K562 (cell line): ENCODE results near the gene LMO4. TPM values are rescaled to one million over a fixed set of nuclear protein-coding genes. Genes with fewer than 3 reads are reported as not detected.

Experiments used
- FOXP1 ChIP-seq: sonication (generic); formaldehyde crosslinking; IDR thresholded peaks from 2 replicates; pipeline ENCODE4 v1.8.0; 2022; ENCODE audit warnings: mild to moderate bottlenecking, missing genetic modification reagents
- ILF3 ChIP-seq: fragments of 450-650 bp; IDR thresholded peaks from 2 replicates; pipeline ENCODE4 v1.6.1; 2018; ENCODE audit warnings: antibody characterized with exemption, mild to moderate bottlenecking, moderate library complexity, borderline replicate concordance
- PCBP1 ChIP-seq: fragments of 200-400 bp; formaldehyde crosslinking; IDR thresholded peaks from 2 replicates; pipeline ENCODE4 v1.6.1; 2018; ENCODE audit warnings: mild to moderate bottlenecking, low read depth, low read length; ENCODE audit not compliant: poor library complexity, severe bottlenecking
- RAD51 ChIP-seq: fragments of 450-650 bp; IDR thresholded peaks from 2 replicates; pipeline ENCODE4 v1.7.1; 2016; ENCODE audit warnings: low read depth, mild to moderate bottlenecking, borderline replicate concordance
- STAT5A ChIP-seq: IDR thresholded peaks from 2 replicates; pipeline ENCODE4 v1.6.1; 2012; ENCODE audit warnings: low read length, inconsistent platforms, borderline replicate concordance
- ZNF347 ChIP-seq: fragments of 450-650 bp; formaldehyde crosslinking; IDR thresholded peaks from 2 replicates; pipeline ENCODE4 v1.4.0; 2020; ENCODE audit warnings: low read depth, mild to moderate bottlenecking, moderate library complexity
- polyA plus RNA-seq, 8 experiments: library from polyadenylated mRNA; depleted of rRNA in 4 of 8; stranded (reverse) in 5 of 8; unstranded in 3 of 8; fragments of >200 nt; fragmentation: Nextera tagmentation in 2 of 8; fragmentation: Illumina TruSeq in 1 of 8; extraction: Ambion mirVana in 2 of 8; extraction: Trizol in 1 of 8; gene quantifications; 2 replicates each; pipeline versions ENCODE4 v1.2.1 to v1.2.3, GENCODE V29; 2011 to 2014; ENCODE audit warnings: inconsistent platforms in 1 of 8, missing spikeins in 1 of 8
- total RNA-seq, 7 experiments: library from RNA; depleted of rRNA in 6 of 7; stranded (reverse); fragments of >200 nt in 6 of 7; fragmentation: Illumina TruSeq in 2 of 7; extraction: Trizol in 2 of 7; gene quantifications; 2 replicates each; pipeline versions ENCODE4 v1.2.1 to v1.2.3, GENCODE V29; 2011 to 2021; ENCODE audit warnings: low replicate concordance in 1 of 7
- TF ChIP-seq, protein P1 (sequence below): sonication (generic); formaldehyde crosslinking; IDR thresholded peaks from 2 replicates; pipeline ENCODE4 v1.8.0; 2022; ENCODE audit warnings: mild to moderate bottlenecking, missing genetic modification reagents
- TF ChIP-seq, protein P2 (sequence below): fragments of 450-650 bp; formaldehyde crosslinking; IDR thresholded peaks from 2 replicates; pipeline ENCODE4 v1.4.0; 2020; ENCODE audit warnings: mild to moderate bottlenecking, moderate library complexity
- TF ChIP-seq, protein P3 (sequence below): fragments of 450-650 bp; IDR thresholded peaks from 2 replicates; pipeline ENCODE4 v1.6.1; 2016
- TF ChIP-seq, protein P4 (sequence below): fragments of 250-450 bp; sonication (Bioruptor Pico); IDR thresholded peaks from 2 replicates; pipeline ENCODE4 v1.4.0; 2020
- TF ChIP-seq, protein P5 (sequence below): conservative IDR thresholded peaks from 2 replicates; pipeline ENCODE4 v1.6.1; 2011; ENCODE audit warnings: low read depth, mild to moderate bottlenecking, low read length; ENCODE audit not compliant: control insufficient read depth

LMO4 gene
- total and polyA plus RNA-seq, 9 of the 15 experiments (the other 6 are each of a cell fraction or from before 2014, with no cell fraction given) = 3.1 to 35.3 (median 22.4) TPM

DNA sequence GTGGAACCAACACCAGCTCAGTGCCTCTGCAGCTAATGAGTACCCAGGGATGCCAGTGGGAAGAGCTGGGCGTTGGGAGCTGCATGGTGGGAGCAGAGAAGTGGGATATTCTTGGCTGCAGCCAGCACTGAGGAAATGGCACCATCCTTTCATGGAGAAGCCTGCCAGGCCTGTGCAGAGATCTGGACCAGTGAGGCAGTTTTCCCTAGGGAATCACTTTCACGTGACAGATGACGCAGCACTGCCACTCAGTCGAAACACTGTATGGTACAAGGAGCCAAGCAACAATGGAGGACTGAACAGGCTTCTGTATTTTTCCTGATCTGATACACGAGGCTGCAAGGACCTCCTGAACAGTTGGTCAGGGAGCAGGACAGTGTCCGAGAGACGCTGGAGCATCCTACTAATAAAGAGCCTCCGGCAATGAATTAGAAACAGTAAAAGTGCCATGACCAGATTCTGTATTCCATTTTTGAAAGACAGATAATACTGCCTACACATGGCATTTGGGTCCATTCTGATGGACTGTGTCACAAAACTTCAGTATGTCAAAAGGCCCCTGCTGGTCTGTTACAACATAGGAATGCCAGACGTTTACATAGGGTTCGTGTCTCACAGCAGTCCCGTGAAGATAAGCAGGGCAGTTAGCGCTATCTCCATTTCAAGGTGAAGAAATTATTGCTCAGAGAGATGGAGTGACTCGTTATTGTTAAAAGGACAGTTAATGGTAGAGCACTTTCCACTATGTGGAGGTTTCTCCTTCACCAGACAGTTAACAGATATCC is 44.0 kb upstream of the LMO4 start (continued):
- TF ChIP-seq, protein P1, sequence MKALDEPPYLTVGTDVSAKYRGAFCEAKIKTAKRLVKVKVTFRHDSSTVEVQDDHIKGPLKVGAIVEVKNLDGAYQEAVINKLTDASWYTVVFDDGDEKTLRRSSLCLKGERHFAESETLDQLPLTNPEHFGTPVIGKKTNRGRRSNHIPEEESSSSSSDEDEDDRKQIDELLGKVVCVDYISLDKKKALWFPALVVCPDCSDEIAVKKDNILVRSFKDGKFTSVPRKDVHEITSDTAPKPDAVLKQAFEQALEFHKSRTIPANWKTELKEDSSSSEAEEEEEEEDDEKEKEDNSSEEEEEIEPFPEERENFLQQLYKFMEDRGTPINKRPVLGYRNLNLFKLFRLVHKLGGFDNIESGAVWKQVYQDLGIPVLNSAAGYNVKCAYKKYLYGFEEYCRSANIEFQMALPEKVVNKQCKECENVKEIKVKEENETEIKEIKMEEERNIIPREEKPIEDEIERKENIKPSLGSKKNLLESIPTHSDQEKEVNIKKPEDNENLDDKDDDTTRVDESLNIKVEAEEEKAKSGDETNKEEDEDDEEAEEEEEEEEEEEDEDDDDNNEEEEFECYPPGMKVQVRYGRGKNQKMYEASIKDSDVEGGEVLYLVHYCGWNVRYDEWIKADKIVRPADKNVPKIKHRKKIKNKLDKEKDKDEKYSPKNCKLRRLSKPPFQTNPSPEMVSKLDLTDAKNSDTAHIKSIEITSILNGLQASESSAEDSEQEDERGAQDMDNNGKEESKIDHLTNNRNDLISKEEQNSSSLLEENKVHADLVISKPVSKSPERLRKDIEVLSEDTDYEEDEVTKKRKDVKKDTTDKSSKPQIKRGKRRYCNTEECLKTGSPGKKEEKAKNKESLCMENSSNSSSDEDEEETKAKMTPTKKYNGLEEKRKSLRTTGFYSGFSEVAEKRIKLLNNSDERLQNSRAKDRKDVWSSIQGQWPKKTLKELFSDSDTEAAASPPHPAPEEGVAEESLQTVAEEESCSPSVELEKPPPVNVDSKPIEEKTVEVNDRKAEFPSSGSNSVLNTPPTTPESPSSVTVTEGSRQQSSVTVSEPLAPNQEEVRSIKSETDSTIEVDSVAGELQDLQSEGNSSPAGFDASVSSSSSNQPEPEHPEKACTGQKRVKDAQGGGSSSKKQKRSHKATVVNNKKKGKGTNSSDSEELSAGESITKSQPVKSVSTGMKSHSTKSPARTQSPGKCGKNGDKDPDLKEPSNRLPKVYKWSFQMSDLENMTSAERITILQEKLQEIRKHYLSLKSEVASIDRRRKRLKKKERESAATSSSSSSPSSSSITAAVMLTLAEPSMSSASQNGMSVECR (CRISPR knock-in tag) = no peak
- TF ChIP-seq PCBP1 (no peak), RAD51 (no peak), ILF3 (no peak), ZNF347 (CRISPR knock-in tag) (no peak), FOXP1 (CRISPR knock-in tag) (no peak), STAT5A (peak; percentile 33; the same call in 1 of the 2 replicates)
- TF ChIP-seq, protein P2, sequence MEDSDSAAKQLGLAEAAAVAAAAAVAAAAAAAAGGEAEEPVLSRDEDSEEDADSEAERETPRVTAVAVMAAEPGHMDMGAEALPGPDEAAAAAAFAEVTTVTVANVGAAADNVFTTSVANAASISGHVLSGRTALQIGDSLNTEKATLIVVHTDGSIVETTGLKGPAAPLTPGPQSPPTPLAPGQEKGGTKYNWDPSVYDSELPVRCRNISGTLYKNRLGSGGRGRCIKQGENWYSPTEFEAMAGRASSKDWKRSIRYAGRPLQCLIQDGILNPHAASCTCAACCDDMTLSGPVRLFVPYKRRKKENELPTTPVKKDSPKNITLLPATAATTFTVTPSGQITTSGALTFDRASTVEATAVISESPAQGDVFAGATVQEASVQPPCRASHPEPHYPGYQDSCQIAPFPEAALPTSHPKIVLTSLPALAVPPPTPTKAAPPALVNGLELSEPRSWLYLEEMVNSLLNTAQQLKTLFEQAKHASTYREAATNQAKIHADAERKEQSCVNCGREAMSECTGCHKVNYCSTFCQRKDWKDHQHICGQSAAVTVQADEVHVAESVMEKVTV (CRISPR knock-in tag) = no peak
- TF ChIP-seq, protein P3, sequence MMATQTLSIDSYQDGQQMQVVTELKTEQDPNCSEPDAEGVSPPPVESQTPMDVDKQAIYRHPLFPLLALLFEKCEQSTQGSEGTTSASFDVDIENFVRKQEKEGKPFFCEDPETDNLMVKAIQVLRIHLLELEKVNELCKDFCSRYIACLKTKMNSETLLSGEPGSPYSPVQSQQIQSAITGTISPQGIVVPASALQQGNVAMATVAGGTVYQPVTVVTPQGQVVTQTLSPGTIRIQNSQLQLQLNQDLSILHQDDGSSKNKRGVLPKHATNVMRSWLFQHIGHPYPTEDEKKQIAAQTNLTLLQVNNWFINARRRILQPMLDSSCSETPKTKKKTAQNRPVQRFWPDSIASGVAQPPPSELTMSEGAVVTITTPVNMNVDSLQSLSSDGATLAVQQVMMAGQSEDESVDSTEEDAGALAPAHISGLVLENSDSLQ = no peak
- TF ChIP-seq, protein P4, sequence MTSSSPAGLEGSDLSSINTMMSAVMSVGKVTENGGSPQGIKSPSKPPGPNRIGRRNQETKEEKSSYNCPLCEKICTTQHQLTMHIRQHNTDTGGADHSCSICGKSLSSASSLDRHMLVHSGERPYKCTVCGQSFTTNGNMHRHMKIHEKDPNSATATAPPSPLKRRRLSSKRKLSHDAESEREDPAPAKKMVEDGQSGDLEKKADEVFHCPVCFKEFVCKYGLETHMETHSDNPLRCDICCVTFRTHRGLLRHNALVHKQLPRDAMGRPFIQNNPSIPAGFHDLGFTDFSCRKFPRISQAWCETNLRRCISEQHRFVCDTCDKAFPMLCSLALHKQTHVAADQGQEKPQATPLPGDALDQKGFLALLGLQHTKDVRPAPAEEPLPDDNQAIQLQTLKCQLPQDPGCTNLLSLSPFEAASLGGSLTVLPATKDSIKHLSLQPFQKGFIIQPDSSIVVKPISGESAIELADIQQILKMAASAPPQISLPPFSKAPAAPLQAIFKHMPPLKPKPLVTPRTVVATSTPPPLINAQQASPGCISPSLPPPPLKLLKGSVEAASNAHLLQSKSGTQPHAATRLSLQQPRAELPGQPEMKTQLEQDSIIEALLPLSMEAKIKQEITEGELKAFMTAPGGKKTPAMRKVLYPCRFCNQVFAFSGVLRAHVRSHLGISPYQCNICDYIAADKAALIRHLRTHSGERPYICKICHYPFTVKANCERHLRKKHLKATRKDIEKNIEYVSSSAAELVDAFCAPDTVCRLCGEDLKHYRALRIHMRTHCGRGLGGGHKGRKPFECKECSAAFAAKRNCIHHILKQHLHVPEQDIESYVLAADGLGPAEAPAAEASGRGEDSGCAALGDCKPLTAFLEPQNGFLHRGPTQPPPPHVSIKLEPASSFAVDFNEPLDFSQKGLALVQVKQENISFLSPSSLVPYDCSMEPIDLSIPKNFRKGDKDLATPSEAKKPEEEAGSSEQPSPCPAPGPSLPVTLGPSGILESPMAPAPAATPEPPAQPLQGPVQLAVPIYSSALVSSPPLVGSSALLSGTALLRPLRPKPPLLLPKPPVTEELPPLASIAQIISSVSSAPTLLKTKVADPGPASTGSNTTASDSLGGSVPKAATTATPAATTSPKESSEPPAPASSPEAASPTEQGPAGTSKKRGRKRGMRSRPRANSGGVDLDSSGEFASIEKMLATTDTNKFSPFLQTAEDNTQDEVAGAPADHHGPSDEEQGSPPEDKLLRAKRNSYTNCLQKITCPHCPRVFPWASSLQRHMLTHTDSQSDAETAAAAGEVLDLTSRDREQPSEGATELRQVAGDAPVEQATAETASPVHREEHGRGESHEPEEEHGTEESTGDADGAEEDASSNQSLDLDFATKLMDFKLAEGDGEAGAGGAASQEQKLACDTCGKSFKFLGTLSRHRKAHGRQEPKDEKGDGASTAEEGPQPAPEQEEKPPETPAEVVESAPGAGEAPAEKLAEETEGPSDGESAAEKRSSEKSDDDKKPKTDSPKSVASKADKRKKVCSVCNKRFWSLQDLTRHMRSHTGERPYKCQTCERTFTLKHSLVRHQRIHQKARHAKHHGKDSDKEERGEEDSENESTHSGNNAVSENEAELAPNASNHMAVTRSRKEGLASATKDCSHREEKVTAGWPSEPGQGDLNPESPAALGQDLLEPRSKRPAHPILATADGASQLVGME (CRISPR knock-in tag) = no peak
- TF ChIP-seq, protein P5, sequence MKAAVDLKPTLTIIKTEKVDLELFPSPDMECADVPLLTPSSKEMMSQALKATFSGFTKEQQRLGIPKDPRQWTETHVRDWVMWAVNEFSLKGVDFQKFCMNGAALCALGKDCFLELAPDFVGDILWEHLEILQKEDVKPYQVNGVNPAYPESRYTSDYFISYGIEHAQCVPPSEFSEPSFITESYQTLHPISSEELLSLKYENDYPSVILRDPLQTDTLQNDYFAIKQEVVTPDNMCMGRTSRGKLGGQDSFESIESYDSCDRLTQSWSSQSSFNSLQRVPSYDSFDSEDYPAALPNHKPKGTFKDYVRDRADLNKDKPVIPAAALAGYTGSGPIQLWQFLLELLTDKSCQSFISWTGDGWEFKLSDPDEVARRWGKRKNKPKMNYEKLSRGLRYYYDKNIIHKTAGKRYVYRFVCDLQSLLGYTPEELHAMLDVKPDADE = no peak
